D721Med (cell line): ENCODE measurements around the gene PRRG4.
A peak's percentile ranks its signal among the peaks of the same experiment; 100 is the strongest.

Source experiments
- DNase-seq: peaks from one replicate; pipeline ENCODE4 v3.0.0; 2011; ENCODE audit warnings: low spot score; ENCODE audit not compliant: insufficient read length
- FAIRE-seq: peaks from 2 replicates; lab custom pipeline; 2011; peaks lifted over from hg19 to GRCh38; lab: Jason Lieb, UNC
- TF ChIP-seq, protein P1 (sequence below): IDR thresholded peaks from 2 replicates; pipeline ENCODE4 v1.5.1; 2012; ENCODE audit warnings: mild to moderate bottlenecking, control low read depth; ENCODE audit not compliant: insufficient read depth; ENCODE audit errors: missing control alignments

PRRG4 gene

DNA sequence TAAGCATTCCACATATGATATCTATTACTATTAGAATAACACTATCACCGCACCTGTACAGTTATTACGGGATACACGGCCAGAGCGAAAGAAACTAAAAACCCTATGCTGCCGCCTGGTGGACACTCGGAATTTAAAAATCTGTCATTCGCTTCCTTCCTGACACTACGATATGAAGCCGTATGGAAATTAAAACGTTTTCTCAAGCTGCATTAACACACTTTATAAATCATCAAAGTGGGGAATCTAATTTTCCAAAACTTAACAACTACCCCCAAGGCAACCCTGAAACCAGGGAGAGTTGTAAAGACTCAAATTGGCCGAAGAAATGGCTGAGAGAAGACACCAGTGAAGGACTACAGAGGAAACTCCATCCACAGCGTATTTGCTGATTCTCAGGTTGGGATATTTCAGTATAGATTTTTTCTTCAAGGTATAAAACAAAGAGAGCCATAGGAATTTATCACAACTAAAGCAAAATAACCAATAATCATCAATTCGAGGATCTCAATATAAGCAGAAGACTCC lies 36.7 kb upstream of the PRRG4 start:
- peak; percentile 48 for FAIRE-seq
- TF ChIP-seq, protein P1, sequence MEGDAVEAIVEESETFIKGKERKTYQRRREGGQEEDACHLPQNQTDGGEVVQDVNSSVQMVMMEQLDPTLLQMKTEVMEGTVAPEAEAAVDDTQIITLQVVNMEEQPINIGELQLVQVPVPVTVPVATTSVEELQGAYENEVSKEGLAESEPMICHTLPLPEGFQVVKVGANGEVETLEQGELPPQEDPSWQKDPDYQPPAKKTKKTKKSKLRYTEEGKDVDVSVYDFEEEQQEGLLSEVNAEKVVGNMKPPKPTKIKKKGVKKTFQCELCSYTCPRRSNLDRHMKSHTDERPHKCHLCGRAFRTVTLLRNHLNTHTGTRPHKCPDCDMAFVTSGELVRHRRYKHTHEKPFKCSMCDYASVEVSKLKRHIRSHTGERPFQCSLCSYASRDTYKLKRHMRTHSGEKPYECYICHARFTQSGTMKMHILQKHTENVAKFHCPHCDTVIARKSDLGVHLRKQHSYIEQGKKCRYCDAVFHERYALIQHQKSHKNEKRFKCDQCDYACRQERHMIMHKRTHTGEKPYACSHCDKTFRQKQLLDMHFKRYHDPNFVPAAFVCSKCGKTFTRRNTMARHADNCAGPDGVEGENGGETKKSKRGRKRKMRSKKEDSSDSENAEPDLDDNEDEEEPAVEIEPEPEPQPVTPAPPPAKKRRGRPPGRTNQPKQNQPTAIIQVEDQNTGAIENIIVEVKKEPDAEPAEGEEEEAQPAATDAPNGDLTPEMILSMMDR: peak; percentile 69
- DNase-seq: no peak

DNA sequence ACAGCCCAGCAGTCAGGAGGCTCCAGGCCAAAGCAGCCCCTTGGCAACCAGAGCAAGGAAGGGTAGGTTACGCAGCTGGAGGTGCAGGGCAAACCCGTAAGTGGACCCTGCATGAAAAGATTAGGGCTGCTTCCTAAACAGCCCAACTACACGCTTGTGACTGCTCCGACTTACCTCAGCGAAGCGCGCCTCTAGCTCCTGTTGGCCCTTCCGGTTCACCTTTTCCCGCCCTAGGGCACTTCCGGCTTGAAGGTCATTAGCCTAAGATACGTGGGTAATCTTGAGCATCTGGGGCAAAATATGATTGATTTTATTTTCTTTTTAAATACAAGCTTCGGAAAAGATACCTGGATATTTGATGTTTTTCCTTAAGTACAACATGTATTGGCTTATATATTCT lies 35.3 kb upstream of the PRRG4 start, which contains the start of gene CCDC73:
TSS of gene CCDC73 (minus strand) at position 224 of the 400 bp plus-strand sequence. CDS start 34,419 bp downstream, outside the sequence.
- FAIRE-seq (no peak), DNase-seq (no peak)
- TF ChIP-seq, protein P1: no peak

DNA sequence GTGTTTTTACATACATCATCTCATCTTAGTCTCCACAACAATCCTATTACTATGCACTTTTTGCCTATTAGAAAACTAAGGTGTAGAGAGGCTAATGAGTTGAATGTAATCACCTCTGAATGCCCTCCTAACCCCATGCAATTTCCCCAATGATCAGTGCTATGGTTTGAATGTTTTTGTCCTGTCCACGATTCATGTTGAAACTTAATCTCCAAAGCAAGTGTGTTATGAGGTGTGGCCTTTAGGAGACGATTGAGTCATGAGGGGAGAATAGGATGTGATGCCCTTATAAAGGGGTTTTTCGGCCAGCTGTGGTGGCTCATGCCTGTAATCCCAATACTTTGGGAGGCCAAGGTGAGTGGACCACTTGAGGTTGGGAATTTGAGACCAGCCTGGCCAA lies 33.3 kb upstream of the PRRG4 start:
- FAIRE-seq (no peak), DNase-seq (no peak)
- TF ChIP-seq, protein P1: no peak

GRCh38 chr11:32809313-32809712 lies 20.4 kb upstream of the PRRG4 start:
- no peak for DNase-seq
- peak; percentile 88 for FAIRE-seq
- TF ChIP-seq, protein P1: peak; percentile 89

DNA sequence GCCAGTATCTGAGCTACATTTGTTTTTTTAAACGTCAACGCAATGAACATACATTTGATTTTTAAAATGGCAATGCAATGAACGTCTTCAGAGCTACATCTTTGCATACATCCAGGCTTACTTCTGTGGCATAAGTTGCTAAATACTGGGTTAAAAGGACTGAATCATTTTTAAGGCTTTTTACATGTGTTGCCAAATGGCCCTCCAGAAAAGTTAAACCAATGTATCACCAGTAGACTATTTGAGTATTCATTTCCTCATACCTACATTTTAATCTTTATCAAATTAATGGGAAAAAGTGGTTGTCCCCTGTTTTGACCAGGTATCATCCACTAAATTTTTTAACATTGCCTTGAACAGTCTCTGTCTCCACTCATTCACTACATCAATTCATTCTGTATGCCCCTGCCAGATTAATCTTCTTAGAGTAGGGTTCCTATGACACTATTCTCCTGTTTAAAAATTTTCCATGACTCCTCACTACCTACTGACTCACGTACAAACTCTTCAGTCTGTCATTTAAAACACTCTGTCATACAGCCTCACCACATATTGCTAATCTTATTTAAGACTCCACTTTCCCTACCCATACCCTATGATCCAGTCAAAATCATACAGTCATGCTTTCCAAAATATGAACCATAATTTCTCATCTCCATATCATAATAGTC lies 12.4 kb upstream of the PRRG4 start:
- FAIRE-seq: no peak
- no peak for DNase-seq
- TF ChIP-seq, protein P1: no peak

DNA sequence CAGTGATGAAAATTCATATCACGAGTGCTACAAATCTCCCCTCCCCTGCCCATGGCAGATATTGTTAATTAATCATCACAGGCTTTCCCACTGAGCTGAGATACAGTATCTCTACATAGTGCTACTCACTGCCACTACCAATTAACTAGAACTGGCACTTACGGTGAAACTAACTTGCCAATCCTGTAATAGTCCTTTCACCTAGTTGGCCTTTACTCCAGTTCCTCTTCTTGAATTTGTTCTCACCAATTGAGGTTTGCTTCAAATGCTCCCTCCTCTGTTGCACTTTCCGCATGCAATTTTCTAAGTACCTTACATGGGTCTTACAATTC lies 11.9 kb upstream of the PRRG4 start:
- DNase-seq (no peak), FAIRE-seq (no peak)
- TF ChIP-seq, protein P1: no peak

GRCh38 chr11:32819187-32819586 lies 10.5 kb upstream of the PRRG4 start:
- TF ChIP-seq, protein P1: no peak
- DNase-seq (no peak), FAIRE-seq (no peak)
